Lower lobe of right lung (tissue), 2 donors: ENCODE data around the gene RNF6. TPM values are rescaled to one million over a fixed set of nuclear protein-coding genes. Genes with fewer than 3 reads are reported as not detected.

Experiments used
- ATAC-seq, 2 donors: fragments of 200-7000 bp; cut with Tn5 transposase; one replicate each; pipeline ENCODE4 v1.9.1; 2020 to 2022; ENCODE audit warnings: mild to moderate bottlenecking in 2 of 2, moderate library complexity in 2 of 2
- DNase-seq: peaks from one replicate; pipeline ENCODE4 v3.0.0-alpha.2; 2020
- H3K27ac ChIP-seq: fragments of 200-600 bp; one replicate; pipeline ENCODE4 v1.8.0; 2022
- H3K27me3 ChIP-seq: fragments of 200-600 bp; one replicate; pipeline ENCODE4 v1.8.0; 2022; ENCODE audit warnings: low read depth
- H3K36me3 ChIP-seq: fragments of 200-600 bp; one replicate; pipeline ENCODE4 v1.8.0; 2022; ENCODE audit warnings: mild to moderate bottlenecking
- H3K4me1 ChIP-seq: fragments of 200-600 bp; one replicate; pipeline ENCODE4 v1.8.0; 2022
- H3K4me3 ChIP-seq: fragments of 200-600 bp; one replicate; pipeline ENCODE4 v1.8.0; 2022; ENCODE audit warnings: mild to moderate bottlenecking
- H3K9me3 ChIP-seq: fragments of 200-600 bp; one replicate; pipeline ENCODE4 v1.8.0; 2022
- CTCF ChIP-seq: fragments of 200-600 bp; IDR thresholded peaks from one replicate; pipeline ENCODE4 v1.8.0; 2022; ENCODE audit warnings: antibody characterized with exemption, mild to moderate bottlenecking
- intact Hi-C: fragments of 100-400 bp; cut with DNase I; formaldehyde crosslinking; loops from one replicate; pipeline ENCODE4 v1.11.0; 2022
- total RNA-seq: library from RNA; stranded (reverse); fragmentation: NEBNext Ultra II Directional; extraction: Animal tissue kit (Norgen Biotek cat#: 25700); gene quantifications from one replicate; pipeline ENCODE4 v1.2.1, GENCODE V29; 2021
- donor health status: DM: no; HTN: yes; CAD: no; lungs with severe emphysema.

Gene RNF6
- total RNA-seq, 1 donor from 2014 or later: 29.3 TPM

- no peak for TF ChIP-seq CTCF
- ATAC-seq: no peak
- intact Hi-C loops: no loop called here
These were observed 21.3 kb downstream of the RNF6 start for GRCh38 chr13:26200811-26201210.

DNA sequence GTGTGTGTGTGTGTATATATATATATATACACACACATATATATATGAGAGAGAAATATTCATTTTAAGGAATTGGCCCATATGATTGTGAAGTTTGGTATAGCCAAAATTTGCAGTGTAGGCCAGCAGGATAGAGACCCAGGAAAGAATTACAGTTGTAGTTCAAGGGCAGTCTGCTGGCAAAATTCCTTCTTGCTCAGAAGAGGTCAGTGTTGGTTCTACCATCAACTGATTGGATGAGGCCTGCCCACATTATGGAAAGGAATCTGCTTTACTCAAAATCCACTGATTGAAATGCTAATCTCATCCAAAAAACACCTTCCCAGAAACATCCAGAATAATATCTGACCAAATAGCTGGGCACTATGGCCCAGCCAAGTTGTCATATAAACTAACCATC is 24.0 kb downstream of the RNF6 start:
- Histone ChIP-seq H3K36me3 (no peaks in the 10 kb centered on the region), H3K27ac (no peak overlapping the region), H3K4me3 (no peak overlapping the region), H3K9me3 (peaks cover 7% of the 10 kb centered on the region), H3K4me1 (no peaks in the 10 kb centered on the region), H3K27me3 (no peaks in the 10 kb centered on the region)
- TF ChIP-seq CTCF: no peak
- no peak for DNase-seq
- intact Hi-C loops: no loop called here
- ATAC-seq: no peak

More at GRCh38 chr13:26200811-26201210, 21.3 kb downstream of the RNF6 start:
- Histone ChIP-seq H3K36me3 (peaks cover 11% of the 10 kb centered on the region), H3K27me3 (no peaks in the 10 kb centered on the region), H3K4me1 (no peaks in the 10 kb centered on the region), H3K4me3 (no peak overlapping the region), H3K9me3 (peaks cover 7% of the 10 kb centered on the region), H3K27ac (no peak overlapping the region)
- no peak for DNase-seq

GRCh38 chr13:26197298-26197697 is 24.8 kb downstream of the RNF6 start:
- no peaks in the 10 kb centered on the region for H3K36me3 ChIP-seq
- no peak for TF ChIP-seq CTCF
- H3K27ac ChIP-seq: no peak overlapping the region
- DNase-seq (no peak), ATAC-seq (no peak)
- intact Hi-C loops: no loop called here
- no peaks in the 10 kb centered on the region for H3K4me1 ChIP-seq
- no peak overlapping the region for H3K4me3 ChIP-seq
- H3K27me3 ChIP-seq: no peaks in the 10 kb centered on the region
- H3K9me3 ChIP-seq: peaks cover 7% of the 10 kb centered on the region

GRCh38 chr13:26186995-26187394 is 35.1 kb downstream of the RNF6 start:
- ATAC-seq (peak; percentile 2 to 24), DNase-seq (no peak)
- H3K27me3 ChIP-seq: no peaks in the 10 kb centered on the region
- TF ChIP-seq CTCF: no peak
- no peaks in the 10 kb centered on the region for H3K36me3 ChIP-seq
- peak overlapping the region; percentile 72 for H3K4me3 ChIP-seq
- intact Hi-C loops: loop anchor here (5.0 kb wide), 1 partner anchor 310 kb away; no protein-coding TSS in a partner anchor
- peaks cover 14% of the 10 kb centered on the region for H3K4me1 ChIP-seq
- peak overlapping the region; percentile 86 for H3K27ac ChIP-seq
- H3K9me3 ChIP-seq: no peaks in the 10 kb centered on the region

GRCh38 chr13:26186118-26186870 is 35.8 kb downstream of the RNF6 start:
- DNase-seq: peak; percentile 94
- peak; percentile 42 for TF ChIP-seq CTCF
- Histone ChIP-seq H3K27me3 (no peaks in the 10 kb centered on the region), H3K9me3 (no peaks in the 10 kb centered on the region), H3K4me3 (peak overlapping the region; percentile 72), H3K4me1 (peaks cover 14% of the 10 kb centered on the region), H3K27ac (peak overlapping the region; percentile 86), H3K36me3 (no peaks in the 10 kb centered on the region)
- peak; percentile 99 for ATAC-seq
- intact Hi-C loops: loop anchor here (5.0 kb wide), 1 partner anchor 311 kb away; no protein-coding TSS in a partner anchor
